Glutamatergic neuron (in vitro differentiated cells): ENCODE data around the gene NXPH4. TPM values are rescaled to one million over a fixed set of nuclear protein-coding genes. Genes with fewer than 3 reads are reported as not detected.

ENCODE experiments used
- DNase-seq: peaks from one replicate; pipeline ENCODE4 v3.0.0; 2022
- H3K27ac Mint-ChIP-seq: one replicate; pipeline ENCODE4 v1.8.0; 2020; ENCODE audit warnings: mild to moderate bottlenecking, mixed read lengths, inconsistent platforms; ENCODE audit not compliant: unreplicated experiment
- H3K27me3 Mint-ChIP-seq: one replicate; pipeline ENCODE4 v1.8.0; 2020; ENCODE audit warnings: mild to moderate bottlenecking, moderate library complexity, mixed read lengths, inconsistent platforms; ENCODE audit not compliant: unreplicated experiment
- H3K36me3 Mint-ChIP-seq: one replicate; pipeline ENCODE4 v1.8.0; 2020; ENCODE audit warnings: mild to moderate bottlenecking, mixed read lengths, inconsistent platforms; ENCODE audit not compliant: unreplicated experiment
- H3K4me1 Mint-ChIP-seq: one replicate; pipeline ENCODE4 v1.8.0; 2020; ENCODE audit warnings: mild to moderate bottlenecking, low read depth, mixed read lengths, inconsistent platforms; ENCODE audit not compliant: unreplicated experiment
- H3K4me3 Mint-ChIP-seq: one replicate; pipeline ENCODE4 v1.8.0; 2020; ENCODE audit warnings: mild to moderate bottlenecking, mixed read lengths, inconsistent platforms; ENCODE audit not compliant: unreplicated experiment
- H3K9me3 Mint-ChIP-seq: one replicate; pipeline ENCODE4 v1.8.0; 2020; ENCODE audit warnings: mild to moderate bottlenecking, moderate library complexity, mixed read lengths, inconsistent platforms; ENCODE audit not compliant: unreplicated experiment
- total RNA-seq: library from RNA; stranded (reverse); fragmentation: NEBNext Ultra II Directional; extraction: Animal tissue kit (Norgen Biotek cat#: 25700); gene quantifications from one replicate; pipeline ENCODE4 v1.2.1, GENCODE V29; 2021; ENCODE audit not compliant: unreplicated experiment
- TF ChIP-seq, protein P1 (sequence below): fragments of 200-600 bp; sonication (generic); IDR thresholded peaks from one replicate; pipeline ENCODE4 v1.5.0; 2021; ENCODE audit not compliant: partially characterized antibody, unreplicated experiment

NXPH4 gene
- total RNA-seq, 1 donor from 2014 or later = 10.5 TPM

DNA sequence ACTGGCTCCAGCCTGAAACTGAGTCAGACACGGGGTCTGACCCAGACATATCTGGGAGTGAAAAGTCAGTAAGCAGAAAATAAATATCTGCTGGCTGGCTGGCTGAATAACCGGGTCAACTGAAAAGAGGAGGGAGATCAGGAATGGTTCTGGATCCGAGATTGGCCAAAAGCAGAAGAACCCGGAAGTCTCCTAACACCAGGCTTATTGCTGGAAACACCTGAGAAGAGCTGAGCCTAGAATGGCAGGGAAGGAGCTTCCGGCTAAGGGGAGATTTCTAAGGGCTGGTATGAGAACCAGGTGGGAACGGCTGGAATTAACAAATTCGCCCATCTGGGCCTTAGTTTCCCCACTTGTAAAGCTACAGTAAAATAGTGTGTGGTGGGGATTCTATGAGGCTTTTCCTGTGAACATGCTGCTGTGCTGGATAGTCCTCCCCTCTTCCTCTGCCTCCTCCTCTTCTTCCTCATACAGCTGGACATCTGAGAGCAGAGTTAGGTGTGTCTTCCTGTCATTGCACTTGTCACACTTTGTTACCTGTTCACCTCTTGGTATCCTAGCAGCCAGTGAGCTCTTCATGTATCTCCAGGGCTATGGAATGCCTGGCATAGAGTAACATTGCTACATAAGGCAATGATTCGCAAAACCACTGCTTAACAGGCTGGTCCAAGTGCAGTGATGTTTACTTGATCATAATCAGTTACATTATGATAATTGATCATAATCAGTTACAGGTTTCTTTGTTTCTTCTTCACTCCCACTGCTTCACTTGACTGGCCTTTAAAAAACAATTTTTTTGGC, 10.9 kb downstream of the NXPH4 start:
- peaks cover 31% of the 10 kb centered on the region for H3K27me3 Mint-ChIP-seq
- H3K4me3 Mint-ChIP-seq = peak overlapping the region; percentile 70
- H3K9me3 Mint-ChIP-seq = peaks cover 14% of the 10 kb centered on the region
- H3K36me3 Mint-ChIP-seq = no peaks in the 10 kb centered on the region
- TF ChIP-seq, protein P1, sequence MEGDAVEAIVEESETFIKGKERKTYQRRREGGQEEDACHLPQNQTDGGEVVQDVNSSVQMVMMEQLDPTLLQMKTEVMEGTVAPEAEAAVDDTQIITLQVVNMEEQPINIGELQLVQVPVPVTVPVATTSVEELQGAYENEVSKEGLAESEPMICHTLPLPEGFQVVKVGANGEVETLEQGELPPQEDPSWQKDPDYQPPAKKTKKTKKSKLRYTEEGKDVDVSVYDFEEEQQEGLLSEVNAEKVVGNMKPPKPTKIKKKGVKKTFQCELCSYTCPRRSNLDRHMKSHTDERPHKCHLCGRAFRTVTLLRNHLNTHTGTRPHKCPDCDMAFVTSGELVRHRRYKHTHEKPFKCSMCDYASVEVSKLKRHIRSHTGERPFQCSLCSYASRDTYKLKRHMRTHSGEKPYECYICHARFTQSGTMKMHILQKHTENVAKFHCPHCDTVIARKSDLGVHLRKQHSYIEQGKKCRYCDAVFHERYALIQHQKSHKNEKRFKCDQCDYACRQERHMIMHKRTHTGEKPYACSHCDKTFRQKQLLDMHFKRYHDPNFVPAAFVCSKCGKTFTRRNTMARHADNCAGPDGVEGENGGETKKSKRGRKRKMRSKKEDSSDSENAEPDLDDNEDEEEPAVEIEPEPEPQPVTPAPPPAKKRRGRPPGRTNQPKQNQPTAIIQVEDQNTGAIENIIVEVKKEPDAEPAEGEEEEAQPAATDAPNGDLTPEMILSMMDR = no peak
- H3K27ac Mint-ChIP-seq = no peak overlapping the region
- H3K4me1 Mint-ChIP-seq = peaks cover 34% of the 10 kb centered on the region
- DNase-seq = no peak

DNA sequence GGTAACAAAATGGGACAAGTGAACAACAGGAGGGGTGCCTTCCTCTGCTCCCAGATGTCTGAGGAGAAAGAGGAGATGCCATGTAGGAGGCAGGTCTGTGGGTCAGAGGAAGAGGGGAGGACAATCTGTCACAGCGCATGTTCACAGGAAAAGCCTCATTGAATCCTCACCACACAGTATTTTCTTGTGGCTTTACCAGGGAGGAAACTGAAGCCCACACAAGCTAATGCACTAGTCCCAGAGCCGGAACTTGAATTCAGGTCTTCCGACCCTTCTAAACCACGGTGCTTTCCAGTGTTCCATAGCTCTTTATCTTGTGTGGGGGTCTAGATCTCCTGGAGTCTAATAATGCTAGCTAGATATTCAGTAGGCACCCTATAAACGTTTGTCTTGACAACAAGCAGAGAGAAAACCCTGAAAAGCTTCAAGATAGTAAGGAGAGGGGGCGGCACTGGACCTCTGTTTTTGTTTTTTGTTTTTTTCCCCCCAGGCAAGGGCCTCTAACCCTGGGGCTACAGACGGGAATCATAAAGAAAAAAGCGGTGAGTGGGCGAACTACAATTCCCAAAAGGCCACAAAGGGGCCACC, 12.5 kb downstream of the NXPH4 start:
- Mint-ChIP-seq H3K4me3 (peak overlapping the region; percentile 98), H3K27me3 (peaks cover 30% of the 10 kb centered on the region), H3K27ac (peak overlapping the region; percentile 95), H3K9me3 (peaks cover 16% of the 10 kb centered on the region), H3K4me1 (peaks cover 27% of the 10 kb centered on the region), H3K36me3 (no peaks in the 10 kb centered on the region)
- no peak for DNase-seq
- TF ChIP-seq, protein P1 = no peak

DNA sequence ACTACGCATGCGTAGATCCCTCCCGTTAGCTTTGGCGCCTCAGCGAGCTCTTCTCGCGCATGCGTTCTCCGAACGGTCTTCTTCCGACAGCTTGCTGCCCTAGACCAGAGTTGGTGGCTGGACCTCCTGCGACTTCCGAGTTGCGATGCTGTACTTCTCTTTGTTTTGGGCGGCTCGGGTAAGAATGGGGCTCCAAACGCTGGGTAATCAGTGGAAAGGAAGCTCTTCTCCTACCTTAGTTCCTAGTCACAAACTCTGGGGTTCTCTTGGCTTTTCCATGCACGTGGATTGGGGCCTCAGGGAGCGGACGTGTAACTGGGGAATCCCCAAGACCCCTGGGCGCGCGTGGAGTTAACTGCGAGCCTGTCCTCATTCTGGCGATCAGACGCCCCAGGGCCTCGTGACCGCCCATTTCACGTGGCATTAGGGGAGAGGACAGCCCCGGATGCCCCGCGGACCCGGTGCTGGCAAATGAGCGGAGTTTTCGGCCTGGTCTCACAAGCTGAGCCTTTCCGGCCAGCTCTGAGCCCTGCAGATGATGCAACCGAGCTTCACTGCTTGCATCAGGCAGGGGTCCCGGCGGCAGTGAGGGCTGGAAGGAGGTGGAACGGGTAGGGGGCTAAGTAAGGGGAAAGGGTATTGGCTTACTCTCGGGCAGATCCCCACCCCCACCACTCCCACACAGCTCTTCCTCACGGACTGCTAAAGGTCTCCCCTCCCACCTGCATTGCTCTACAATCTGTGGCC, 13.2 kb downstream of the NXPH4 start, which contains the start of gene SHMT2:
Gene SHMT2 (plus strand): TSS at position 78 of the 747 bp plus-strand sequence. CDS start 68 bp downstream, at position 146.
- TF ChIP-seq, protein P1 = no peak
- H3K4me1 Mint-ChIP-seq = peaks cover 30% of the 10 kb centered on the region
- peaks cover 31% of the 10 kb centered on the region for H3K27me3 Mint-ChIP-seq
- DNase-seq = peak; percentile 94
- H3K4me3 Mint-ChIP-seq = peak within 1 kb of the TSS; percentile 98
- peaks cover 19% of the 10 kb centered on the region for H3K9me3 Mint-ChIP-seq
- H3K36me3 Mint-ChIP-seq = no peaks in the 10 kb centered on the region
- H3K27ac Mint-ChIP-seq = peak within 1 kb of the TSS; percentile 95

DNA sequence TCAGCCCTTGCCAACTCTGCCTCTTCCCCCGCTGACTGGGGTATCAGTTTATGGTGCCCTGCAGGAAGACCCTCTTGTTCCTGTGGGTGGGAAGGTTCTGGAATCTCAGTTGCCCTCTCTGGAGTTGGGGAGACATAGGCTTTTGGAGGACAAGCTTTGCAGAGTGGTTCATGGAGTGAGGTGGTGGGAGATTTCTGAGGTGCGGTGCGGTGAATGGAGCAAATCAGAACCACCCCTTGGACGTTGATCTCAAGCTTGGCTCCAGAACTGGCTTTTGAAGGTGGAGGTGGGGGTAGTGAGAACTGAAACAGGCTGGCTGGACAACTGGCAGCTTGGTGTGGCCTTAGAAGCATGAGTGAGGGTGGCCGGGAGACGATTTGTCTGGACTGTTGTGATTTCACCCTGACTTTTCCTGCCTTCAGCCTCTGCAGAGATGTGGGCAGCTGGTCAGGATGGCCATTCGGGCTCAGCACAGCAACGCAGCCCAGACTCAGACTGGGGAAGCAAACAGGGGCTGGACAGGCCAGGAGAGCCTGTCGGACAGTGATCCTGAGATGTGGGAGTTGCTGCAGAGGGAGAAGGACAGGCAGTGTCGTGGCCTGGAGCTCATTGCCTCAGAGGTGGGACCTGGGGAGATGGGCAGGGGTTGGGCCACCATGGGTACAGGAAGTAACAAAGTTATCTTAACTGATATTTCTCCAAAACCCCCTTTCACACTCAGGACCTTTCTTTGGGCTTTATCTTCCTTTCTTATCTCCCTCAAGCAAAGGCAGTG, 14.0 kb downstream of the NXPH4 start:
- Mint-ChIP-seq H3K27ac (peak overlapping the region; percentile 95), H3K4me1 (peaks cover 30% of the 10 kb centered on the region), H3K4me3 (peak overlapping the region; percentile 98), H3K36me3 (no peaks in the 10 kb centered on the region), H3K9me3 (peaks cover 19% of the 10 kb centered on the region), H3K27me3 (peaks cover 34% of the 10 kb centered on the region)
- TF ChIP-seq, protein P1 = no peak
- DNase-seq = no peak
